GM10847 (cell line): ENCODE data around the gene CDK1.

Experiments used
- POLR2A ChIP-seq: IDR thresholded peaks from 2 replicates; pipeline ENCODE4 v1.6.1; 2011; ENCODE audit not compliant: insufficient read length; ENCODE audit errors: extremely low read depth

The CDK1 gene

DNA sequence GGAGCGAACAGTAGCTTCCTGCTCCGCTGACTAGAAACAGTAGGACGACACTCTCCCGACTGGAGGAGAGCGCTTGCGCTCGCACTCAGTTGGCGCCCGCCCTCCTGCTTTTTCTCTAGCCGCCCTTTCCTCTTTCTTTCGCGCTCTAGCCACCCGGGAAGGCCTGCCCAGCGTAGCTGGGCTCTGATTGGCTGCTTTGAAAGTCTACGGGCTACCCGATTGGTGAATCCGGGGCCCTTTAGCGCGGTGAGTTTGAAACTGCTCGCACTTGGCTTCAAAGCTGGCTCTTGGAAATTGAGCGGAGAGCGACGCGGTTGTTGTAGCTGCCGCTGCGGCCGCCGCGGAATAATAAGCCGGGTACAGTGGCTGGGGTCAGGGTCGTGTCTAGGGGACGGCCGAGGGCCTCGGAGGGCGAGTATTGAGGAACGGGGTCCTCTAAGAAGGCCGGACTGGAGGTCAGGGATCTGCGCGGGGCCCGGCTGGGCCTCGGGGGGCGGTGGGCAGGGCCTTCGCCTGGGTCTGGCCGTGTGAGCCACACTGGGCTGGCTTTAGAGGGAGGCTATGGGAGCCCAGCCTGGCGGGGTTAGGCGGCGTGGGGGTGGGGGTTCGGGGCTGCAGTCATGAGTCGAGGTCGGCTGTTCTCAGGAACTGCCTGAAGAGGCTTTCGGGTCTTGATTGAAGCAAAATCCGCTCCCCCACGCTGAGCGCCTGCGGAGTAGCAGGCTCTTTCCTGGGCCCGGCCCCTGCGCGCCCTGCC is at the start of gene CDK1:
Gene CDK1 (plus strand): TSS at position 265 of the 757 bp plus-strand sequence. CDS start 1,688 bp downstream, outside the sequence.
- peak; percentile 77 for TF ChIP-seq POLR2A

DNA sequence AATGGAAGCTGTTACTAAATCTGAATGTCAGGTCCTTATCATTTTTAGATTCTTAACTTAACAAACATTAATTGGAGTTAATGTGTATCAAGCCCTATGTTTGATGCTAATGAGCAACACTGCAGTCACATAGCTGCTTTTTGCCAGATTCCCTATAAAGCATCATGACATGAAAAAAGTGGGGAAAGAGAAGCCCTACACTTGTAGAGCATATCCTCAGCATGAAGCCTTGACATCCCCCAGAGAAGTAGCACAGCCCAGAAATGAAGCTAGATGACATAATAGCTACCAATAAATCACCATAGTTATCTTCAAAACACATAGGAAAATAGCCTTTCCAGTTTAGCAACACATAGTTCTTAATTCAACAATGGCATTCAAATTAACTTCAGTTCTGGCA is 49.2 kb upstream of the CDK1 start:
- TF ChIP-seq POLR2A: no peak

DNA sequence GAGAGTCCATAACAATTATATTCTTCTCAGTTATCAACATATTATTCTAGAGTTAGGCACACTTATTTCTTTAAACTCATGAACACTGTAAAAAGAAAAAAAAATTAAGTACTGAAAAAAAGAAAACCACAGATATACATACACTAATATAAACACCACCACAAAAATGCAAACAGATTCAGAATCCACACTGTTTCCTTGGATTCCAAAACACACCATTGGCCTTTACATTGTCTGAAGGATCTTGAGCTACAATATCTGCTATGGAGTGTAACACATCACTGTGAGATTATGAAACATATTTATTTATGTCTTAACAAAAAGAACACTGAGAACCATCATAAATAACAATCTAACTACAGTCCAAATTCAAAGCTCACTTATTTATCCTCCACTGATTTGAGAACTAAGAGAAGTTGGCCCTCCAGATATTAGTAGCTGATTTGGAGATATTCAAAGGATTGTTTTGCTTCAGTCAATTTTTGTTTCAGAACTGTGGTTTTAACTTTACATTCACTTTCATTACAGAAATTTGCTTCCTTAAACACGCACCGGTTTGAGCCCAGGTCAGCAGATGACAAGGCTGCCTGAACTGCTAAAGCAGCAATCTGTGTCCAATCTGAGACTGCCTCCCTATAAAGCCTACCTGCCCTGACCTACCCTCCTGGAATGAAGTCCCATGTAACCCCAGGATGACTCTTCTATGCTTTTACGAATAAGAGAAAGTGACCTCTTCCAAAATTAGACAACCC is 47.0 kb upstream of the CDK1 start:
- no peak for TF ChIP-seq POLR2A

GRCh38 chr10:60732198-60732806 is 46.0 kb upstream of the CDK1 start:
- TF ChIP-seq POLR2A: no peak

DNA sequence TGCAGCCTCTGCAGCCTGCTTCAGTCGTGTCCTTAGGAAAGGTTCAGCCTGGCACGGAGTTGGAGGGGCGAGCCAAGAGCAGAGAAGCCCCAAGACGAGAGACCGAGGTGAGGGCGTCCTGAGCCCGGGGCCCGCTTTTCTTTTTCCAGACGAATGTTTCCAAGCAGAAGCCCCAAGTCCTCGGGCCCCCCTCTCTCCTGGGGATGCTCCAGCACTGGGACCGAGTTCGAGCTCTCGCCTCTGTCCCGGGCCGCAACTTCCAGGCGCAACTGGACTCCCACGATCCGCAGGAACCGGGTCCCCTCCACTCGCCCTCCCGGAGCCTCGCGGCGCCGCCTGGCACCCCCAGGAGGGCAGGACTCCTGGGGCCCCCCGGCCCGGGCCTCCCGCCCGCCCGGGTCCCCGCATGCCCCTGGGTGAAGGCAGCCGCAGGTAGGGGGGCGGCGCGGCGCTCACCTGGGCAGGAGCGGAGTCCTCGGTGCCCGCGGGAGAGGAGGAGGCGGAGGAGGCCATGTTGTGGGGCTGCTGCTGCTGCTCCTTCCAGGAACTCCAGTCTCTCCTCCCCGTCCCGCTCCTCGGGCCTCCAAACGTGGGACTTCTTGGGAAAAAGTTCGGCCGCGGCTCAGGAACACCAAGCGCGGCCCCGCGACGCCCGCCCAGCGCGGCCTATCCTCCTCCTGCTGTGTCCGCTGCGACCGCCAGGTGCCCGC is 45.3 kb upstream of the CDK1 start:
- no peak for TF ChIP-seq POLR2A

DNA sequence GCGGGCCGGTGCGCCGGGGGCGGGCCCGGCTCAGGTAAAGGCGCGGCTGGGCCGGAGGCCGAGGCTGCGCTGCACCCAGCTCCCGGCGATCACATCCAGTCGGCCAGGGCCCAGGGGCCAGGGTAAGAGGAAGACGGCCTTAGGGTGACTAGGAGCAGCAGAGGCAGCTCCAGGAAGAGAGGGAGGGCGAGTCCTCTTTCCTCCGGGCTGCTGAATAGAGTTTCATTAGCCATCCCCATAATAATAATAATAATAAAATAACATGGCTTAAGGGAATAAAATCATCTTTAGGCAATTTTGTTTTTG is 44.8 kb upstream of the CDK1 start:
- no peak for TF ChIP-seq POLR2A

GRCh38 chr10:60733826-60734225 is 44.5 kb upstream of the CDK1 start:
- TF ChIP-seq POLR2A: no peak

DNA sequence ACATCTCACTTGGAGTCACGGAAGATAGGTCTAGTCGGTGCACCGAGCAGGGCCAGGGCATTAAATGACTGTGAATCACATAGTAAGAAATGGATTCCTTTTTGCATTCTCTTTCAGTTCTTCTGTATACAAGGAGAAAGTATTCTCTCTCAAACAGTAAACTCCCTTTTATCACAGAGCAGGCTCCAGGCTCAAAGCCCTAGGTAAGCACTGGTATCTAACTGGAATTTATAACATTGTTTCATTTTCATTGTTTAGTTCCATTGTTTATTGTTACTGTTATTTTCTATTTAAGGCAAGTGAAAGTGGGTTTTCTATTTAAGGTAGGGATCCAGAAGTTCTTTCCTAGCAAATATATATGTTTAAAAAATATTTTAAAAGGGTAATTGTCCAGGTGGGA is 44.1 kb upstream of the CDK1 start:
- no peak for TF ChIP-seq POLR2A

DNA sequence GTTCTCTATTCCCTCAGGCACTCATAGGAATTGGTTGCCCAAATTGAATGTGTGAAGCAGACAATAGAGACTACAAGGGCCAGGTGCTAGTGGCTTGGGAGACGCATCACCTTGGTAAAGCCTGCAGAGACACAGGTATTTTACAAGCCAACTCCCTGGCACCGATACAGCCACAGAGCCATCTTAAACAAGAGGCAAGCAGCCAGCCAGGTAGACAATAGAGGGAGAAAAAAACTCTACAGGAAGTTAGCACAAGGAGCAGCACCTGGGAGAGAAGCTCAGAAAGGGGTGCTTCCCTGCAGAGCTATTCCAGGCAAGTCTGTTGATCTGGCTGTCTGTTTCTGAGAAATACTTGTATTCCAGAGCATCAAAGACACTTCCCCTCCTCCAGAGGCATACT is 43.0 kb upstream of the CDK1 start:
- TF ChIP-seq POLR2A: no peak

GRCh38 chr10:60737242-60737641 is 41.0 kb upstream of the CDK1 start:
- no peak for TF ChIP-seq POLR2A

GRCh38 chr10:60739558-60739957 is 38.7 kb upstream of the CDK1 start:
- TF ChIP-seq POLR2A: no peak

DNA sequence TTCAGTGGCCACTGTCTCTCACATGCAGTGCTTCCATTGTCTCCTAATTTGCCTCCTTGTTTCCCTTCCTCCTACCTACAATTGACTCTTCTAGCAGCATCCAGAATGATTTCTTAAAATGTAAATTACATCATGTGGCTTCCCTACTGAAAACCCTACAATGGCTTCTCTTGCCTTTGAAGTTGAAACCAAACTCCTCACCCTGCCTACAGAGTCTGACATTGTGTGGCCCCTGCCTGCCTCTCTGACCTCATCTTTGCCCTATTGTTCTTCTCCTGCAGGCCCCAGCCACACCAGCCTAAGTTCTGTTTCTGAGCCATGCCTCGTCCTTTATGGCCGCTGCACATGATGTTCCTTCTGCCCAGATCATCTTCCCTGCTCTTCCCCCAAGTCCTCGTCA is 35.8 kb upstream of the CDK1 start:
- no peak for TF ChIP-seq POLR2A

GRCh38 chr10:60747817-60748469 is 30.3 kb upstream of the CDK1 start:
- no peak for TF ChIP-seq POLR2A

- no peak for TF ChIP-seq POLR2A
These were observed 25.1 kb upstream of the CDK1 start for GRCh38 chr10:60753152-60753551.

DNA sequence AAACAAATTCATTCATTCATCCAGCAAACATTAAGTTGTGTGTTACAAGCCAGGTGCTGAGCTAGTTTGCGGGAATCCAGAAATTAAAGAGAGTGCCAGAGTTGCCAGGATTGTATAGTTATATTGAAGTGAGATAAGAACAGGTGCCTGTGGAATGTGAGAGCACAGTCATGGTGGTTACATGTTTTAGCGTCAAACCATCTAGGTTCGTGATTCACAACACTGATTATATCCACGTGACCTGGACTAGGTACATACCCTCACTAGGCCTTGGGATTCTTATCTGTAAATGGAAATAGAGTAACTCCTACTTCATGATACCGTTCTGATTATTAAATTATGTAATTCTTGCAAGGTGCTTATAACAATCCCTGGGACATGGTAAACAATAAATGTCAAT is 24.5 kb upstream of the CDK1 start:
- TF ChIP-seq POLR2A: no peak
